RWPE2 (cell line): ENCODE results near the gene CEACAM8.

Experiments used
- ATAC-seq: fragments of 200-7000 bp; cut with Tn5 transposase; 3 replicates; pipeline ENCODE4 v1.9.1; 2021; ENCODE audit warnings: low read depth
- DNase-seq: peaks from one replicate; pipeline ENCODE4 v3.0.0-alpha.2; 2020; ENCODE audit warnings: low spot score
- H3K27ac ChIP-seq: fragments of 450-650 bp; 2 replicates; pipeline ENCODE4 v1.5.1; 2017; ENCODE audit warnings: mild to moderate bottlenecking; ENCODE audit not compliant: poor library complexity, severe bottlenecking
- H3K27me3 ChIP-seq: fragments of 250-450 bp; sonication (Bioruptor Pico); 2 replicates; pipeline ENCODE4 v1.5.1; 2021; ENCODE audit warnings: mild to moderate bottlenecking, moderate library complexity; ENCODE audit not compliant: insufficient read depth, poor library complexity, severe bottlenecking
- H3K36me3 ChIP-seq: fragments of 250-450 bp; sonication (Bioruptor Pico); 2 replicates; pipeline ENCODE4 v1.5.1; 2020; ENCODE audit warnings: low read depth, mild to moderate bottlenecking, moderate library complexity
- H3K4me1 ChIP-seq: fragments of 250-450 bp; sonication (Bioruptor Pico); 2 replicates; pipeline ENCODE4 v1.5.1; 2021; ENCODE audit warnings: mild to moderate bottlenecking, moderate library complexity; ENCODE audit not compliant: insufficient read depth, poor library complexity, severe bottlenecking
- H3K4me3 ChIP-seq: fragments of 250-450 bp; sonication (Bioruptor Pico); 2 replicates; pipeline ENCODE4 v1.5.1; 2021; ENCODE audit warnings: mild to moderate bottlenecking, moderate library complexity; ENCODE audit not compliant: severe bottlenecking
- H3K9me3 ChIP-seq: fragments of 250-450 bp; sonication (Bioruptor Pico); 2 replicates; pipeline ENCODE4 v1.5.1; 2021; ENCODE audit warnings: mild to moderate bottlenecking, moderate library complexity; ENCODE audit not compliant: severe bottlenecking
- TF ChIP-seq, protein P1 (sequence below): fragments of 450-650 bp; IDR thresholded peaks from one replicate; pipeline ENCODE4 v1.5.1; 2017; ENCODE audit warnings: mild to moderate bottlenecking, moderate library complexity; ENCODE audit not compliant: poor library complexity, severe bottlenecking

Gene CEACAM8

DNA sequence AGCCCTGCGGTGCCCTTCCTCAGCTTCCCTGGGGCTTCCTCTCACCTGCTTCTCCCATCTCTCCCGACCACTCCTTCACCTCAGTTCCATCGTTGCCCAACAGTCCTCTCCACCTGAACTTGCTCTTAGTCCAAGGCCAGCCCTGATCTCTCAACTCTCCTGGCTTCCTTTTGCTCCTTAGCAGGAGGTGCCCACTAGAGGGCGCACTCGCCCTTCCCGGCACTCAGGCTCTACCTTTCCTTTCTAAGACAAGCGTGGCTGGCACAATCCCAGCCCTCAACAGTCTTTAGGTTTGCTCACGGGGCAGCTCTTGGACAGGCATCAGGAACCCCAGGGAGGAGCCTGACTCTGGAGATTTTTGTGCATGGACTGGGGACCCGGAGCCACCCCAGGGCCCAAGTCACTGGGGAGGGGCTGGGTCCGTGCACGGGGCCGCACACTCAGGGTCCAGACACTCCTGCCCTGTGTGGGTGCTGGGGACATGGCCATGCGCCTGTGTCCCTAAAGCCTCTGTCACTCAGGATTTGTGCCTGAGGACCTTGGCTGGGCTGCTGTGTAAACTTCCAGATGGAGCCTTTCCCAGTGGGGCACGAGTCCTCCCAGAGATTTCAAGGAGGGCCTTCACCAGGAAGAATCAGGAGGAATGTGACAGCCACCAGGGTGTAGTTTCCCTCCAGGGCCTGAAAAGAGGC, 12.1 kb upstream of the CEACAM8 start:
- H3K27ac ChIP-seq: no peak overlapping the region
- H3K4me1 ChIP-seq: no peaks in the 10 kb centered on the region
- TF ChIP-seq, protein P1, sequence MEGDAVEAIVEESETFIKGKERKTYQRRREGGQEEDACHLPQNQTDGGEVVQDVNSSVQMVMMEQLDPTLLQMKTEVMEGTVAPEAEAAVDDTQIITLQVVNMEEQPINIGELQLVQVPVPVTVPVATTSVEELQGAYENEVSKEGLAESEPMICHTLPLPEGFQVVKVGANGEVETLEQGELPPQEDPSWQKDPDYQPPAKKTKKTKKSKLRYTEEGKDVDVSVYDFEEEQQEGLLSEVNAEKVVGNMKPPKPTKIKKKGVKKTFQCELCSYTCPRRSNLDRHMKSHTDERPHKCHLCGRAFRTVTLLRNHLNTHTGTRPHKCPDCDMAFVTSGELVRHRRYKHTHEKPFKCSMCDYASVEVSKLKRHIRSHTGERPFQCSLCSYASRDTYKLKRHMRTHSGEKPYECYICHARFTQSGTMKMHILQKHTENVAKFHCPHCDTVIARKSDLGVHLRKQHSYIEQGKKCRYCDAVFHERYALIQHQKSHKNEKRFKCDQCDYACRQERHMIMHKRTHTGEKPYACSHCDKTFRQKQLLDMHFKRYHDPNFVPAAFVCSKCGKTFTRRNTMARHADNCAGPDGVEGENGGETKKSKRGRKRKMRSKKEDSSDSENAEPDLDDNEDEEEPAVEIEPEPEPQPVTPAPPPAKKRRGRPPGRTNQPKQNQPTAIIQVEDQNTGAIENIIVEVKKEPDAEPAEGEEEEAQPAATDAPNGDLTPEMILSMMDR: peak; percentile 83
- peaks cover 4% of the 10 kb centered on the region for H3K27me3 ChIP-seq
- H3K36me3 ChIP-seq: no peaks in the 10 kb centered on the region
- H3K9me3 ChIP-seq: no peaks in the 10 kb centered on the region
- DNase-seq (no peak), ATAC-seq (peak; percentile 67)
- H3K4me3 ChIP-seq: no peak overlapping the region

DNA sequence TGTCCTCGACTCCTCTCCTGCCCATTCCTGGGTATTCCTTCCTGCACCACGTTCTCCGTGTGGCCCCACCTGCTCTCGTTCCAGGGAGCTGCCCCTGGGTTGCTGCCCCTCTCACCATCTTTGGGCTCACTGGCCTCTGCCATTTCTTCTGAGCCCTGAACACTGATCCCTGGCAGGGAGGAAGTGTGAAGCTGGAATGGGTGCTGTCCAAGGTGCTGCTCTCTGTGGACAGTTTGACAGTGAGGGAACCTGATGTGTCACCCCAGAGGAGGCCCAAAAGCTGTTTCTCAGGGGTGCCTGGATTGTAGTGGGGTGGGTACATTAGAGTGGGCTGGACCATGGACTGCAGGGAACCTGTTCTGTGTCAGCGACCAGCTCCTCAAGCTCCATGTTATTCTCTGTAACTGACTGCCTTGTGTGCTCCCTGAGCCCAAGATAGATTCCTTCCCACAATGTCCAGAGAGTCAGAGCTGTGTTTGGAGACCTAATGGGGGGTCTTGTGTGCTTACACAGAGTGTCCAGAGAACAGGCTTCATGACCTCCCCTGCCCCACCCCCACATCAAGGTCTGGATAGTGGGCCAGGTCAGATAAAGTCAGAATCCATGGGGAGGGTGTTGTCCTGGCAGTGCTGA, 7.2 kb upstream of the CEACAM8 start:
- Histone ChIP-seq H3K9me3 (no peaks in the 10 kb centered on the region), H3K36me3 (no peaks in the 10 kb centered on the region), H3K4me3 (no peak overlapping the region), H3K27ac (no peak overlapping the region), H3K27me3 (no peaks in the 10 kb centered on the region), H3K4me1 (no peaks in the 10 kb centered on the region)
- ATAC-seq: peak; percentile 38; the same call in 1 of the 3 replicates
- TF ChIP-seq, protein P1: no peak
- DNase-seq: no peak

DNA sequence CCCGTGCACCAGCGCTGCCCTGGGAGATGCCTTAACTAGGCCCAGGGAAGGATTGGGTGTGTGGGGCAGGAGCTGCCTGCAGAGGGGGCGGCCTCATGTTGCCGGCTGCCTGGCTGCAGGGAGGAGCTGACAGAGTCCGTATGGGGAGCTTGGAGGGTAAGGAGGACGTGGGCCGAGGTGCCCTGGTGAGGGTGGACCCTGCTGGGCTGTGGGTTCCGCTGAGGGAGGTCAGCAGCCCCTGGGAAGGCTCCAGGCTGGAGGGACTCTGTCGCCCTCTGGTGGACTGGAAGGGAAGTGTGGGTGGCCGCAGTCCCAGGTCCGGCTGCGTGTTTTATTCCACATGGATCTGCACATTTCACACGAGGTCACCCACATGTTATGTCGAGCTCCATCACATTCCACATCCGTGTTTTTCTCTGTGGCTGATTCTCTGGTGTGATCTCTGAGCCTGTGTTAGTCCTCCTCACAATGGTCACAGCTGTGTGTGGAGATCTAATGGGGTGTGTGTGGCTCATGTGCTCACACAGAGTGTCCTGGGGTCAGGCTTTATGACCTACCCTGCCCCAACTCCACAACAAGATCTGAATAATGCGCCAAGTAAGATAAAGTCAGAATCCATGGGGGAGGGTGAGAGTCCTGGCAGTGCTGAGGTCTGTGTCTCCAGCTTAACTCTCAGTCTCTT, 1.8 kb upstream of the CEACAM8 start:
- ATAC-seq (peak; percentile 58), DNase-seq (no peak)
- Histone ChIP-seq H3K4me1 (no peaks in the 10 kb centered on the region), H3K36me3 (no peaks in the 10 kb centered on the region), H3K27ac (no peak overlapping the region), H3K9me3 (no peaks in the 10 kb centered on the region), H3K27me3 (no peaks in the 10 kb centered on the region), H3K4me3 (no peak overlapping the region)
- TF ChIP-seq, protein P1: peak; percentile 91

DNA sequence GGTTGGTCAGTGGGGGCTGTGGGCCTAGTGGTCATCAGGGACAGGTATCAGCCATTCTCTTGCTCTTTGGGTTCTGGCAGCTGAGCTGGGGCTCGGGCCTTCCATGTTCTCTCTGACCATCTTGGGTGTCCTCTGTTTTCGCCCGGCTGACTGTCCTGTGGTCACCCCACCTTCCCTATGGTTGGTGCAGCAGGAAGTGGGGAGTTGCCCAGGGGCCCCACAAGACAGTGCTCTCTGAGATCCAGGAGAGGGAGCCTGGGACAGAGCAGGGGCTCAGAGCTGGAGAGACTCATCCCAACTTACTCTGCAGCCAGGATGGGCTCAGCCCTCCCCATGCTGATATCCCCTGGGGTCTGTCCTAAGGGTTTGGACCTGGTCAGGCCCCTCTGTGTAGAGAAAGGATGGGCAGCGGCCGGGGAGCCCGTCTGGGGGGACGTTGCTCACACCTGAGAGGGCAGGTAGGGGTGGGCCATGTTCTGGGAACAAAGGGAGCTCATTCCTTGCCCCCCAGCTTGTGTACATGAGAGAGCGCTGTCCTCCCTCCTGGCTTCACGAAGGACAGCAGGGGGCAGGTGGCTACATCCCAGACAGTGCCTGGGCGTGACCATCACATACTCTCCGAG, 937 bp upstream of the CEACAM8 start:
- Histone ChIP-seq H3K36me3 (no peaks in the 10 kb centered on the region), H3K4me3 (no peak overlapping the region), H3K27ac (no peak overlapping the region), H3K27me3 (no peaks in the 10 kb centered on the region), H3K4me1 (no peaks in the 10 kb centered on the region), H3K9me3 (no peaks in the 10 kb centered on the region)
- TF ChIP-seq, protein P1: no peak
- DNase-seq (no peak), ATAC-seq (no peak)
